Measurements from ENCODE around the gene PCED1A. TPM values are rescaled to one million over a fixed set of nuclear protein-coding genes. Genes with fewer than 3 reads are reported as not detected.

Gene PCED1A
- total and polyA plus RNA-seq, 4 donors: 6.8 to 13.4 (median 13.0) TPM

GRCh38 chr20:2807019-2807418 lies 33.4 kb downstream of the PCED1A start:
- H3K9me3 ChIP-seq (ENCODE audit: control insufficient read depth in 4 of 4, low read length in 3 of 4): no peaks in the 10 kb centered on the region
- DNase-seq (ENCODE audit: low spot score): no peak
- no peak overlapping the region for H3K27ac ChIP-seq (ENCODE audit: low read depth in 1 of 2, low read length in 2 of 2)
- no peak overlapping the region for H3K4me3 ChIP-seq (ENCODE audit: low read depth in 1 of 3, low read length in 3 of 3)
- no peak overlapping the region for H3K9ac ChIP-seq (ENCODE audit: low read depth in 1 of 2, low read length in 2 of 2)
- H3K36me3 ChIP-seq (ENCODE audit: control insufficient read depth in 4 of 4, insufficient read depth in 3 of 4, low read depth in 1 of 4, low read length in 3 of 4): no peaks in the 10 kb centered on the region
- H3K4me1 ChIP-seq (ENCODE audit: control insufficient read depth in 4 of 4, insufficient read depth in 4 of 4, low read length in 3 of 4): peaks cover 0 to 7% (median 5%) of the 10 kb centered on the region in 4 donors
- TF ChIP-seq JUND (IDR thresholded peaks at IDR 0.05): no peak
- TF ChIP-seq ATF3 (IDR thresholded peaks at IDR 0.05): no peak
- TF ChIP-seq, protein P1, sequence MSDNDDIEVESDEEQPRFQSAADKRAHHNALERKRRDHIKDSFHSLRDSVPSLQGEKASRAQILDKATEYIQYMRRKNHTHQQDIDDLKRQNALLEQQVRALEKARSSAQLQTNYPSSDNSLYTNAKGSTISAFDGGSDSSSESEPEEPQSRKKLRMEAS (IDR thresholded peaks at IDR 0.05): no peak
- TF ChIP-seq EGR1 (IDR thresholded peaks at IDR 0.05; ENCODE audit: low read depth in 2 of 2): no peak
- no peak for TF ChIP-seq RXRA (IDR thresholded peaks at IDR 0.05)
- TF ChIP-seq NR2F2 (IDR thresholded peaks at IDR 0.05): no peak
- TF ChIP-seq HNF4G (IDR thresholded peaks at IDR 0.05): no peak
- no peak for TF ChIP-seq SP1 (IDR thresholded peaks at IDR 0.05)
- TF ChIP-seq TAF1 (conservative IDR thresholded peaks at IDR 0.05): no peak
- TF ChIP-seq, protein P2, sequence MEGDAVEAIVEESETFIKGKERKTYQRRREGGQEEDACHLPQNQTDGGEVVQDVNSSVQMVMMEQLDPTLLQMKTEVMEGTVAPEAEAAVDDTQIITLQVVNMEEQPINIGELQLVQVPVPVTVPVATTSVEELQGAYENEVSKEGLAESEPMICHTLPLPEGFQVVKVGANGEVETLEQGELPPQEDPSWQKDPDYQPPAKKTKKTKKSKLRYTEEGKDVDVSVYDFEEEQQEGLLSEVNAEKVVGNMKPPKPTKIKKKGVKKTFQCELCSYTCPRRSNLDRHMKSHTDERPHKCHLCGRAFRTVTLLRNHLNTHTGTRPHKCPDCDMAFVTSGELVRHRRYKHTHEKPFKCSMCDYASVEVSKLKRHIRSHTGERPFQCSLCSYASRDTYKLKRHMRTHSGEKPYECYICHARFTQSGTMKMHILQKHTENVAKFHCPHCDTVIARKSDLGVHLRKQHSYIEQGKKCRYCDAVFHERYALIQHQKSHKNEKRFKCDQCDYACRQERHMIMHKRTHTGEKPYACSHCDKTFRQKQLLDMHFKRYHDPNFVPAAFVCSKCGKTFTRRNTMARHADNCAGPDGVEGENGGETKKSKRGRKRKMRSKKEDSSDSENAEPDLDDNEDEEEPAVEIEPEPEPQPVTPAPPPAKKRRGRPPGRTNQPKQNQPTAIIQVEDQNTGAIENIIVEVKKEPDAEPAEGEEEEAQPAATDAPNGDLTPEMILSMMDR (IDR thresholded peaks at IDR 0.05; ENCODE audit: low read depth, low read length, missing input control): no peak
- no peak for TF ChIP-seq GABPA (IDR thresholded peaks at IDR 0.05 in 1 of 2, conservative IDR thresholded peaks at IDR 0.05 in 1 of 2)
- TF ChIP-seq, protein P3, sequence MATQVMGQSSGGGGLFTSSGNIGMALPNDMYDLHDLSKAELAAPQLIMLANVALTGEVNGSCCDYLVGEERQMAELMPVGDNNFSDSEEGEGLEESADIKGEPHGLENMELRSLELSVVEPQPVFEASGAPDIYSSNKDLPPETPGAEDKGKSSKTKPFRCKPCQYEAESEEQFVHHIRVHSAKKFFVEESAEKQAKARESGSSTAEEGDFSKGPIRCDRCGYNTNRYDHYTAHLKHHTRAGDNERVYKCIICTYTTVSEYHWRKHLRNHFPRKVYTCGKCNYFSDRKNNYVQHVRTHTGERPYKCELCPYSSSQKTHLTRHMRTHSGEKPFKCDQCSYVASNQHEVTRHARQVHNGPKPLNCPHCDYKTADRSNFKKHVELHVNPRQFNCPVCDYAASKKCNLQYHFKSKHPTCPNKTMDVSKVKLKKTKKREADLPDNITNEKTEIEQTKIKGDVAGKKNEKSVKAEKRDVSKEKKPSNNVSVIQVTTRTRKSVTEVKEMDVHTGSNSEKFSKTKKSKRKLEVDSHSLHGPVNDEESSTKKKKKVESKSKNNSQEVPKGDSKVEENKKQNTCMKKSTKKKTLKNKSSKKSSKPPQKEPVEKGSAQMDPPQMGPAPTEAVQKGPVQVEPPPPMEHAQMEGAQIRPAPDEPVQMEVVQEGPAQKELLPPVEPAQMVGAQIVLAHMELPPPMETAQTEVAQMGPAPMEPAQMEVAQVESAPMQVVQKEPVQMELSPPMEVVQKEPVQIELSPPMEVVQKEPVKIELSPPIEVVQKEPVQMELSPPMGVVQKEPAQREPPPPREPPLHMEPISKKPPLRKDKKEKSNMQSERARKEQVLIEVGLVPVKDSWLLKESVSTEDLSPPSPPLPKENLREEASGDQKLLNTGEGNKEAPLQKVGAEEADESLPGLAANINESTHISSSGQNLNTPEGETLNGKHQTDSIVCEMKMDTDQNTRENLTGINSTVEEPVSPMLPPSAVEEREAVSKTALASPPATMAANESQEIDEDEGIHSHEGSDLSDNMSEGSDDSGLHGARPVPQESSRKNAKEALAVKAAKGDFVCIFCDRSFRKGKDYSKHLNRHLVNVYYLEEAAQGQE (IDR thresholded peaks at IDR 0.05): no peak
- H3K27me3 ChIP-seq (ENCODE audit: control insufficient read depth in 4 of 4, insufficient read depth in 4 of 4, low read length in 3 of 4): peaks cover 4 to 16% (median 6%) of the 10 kb centered on the region in 4 donors
- 77% methylated on average over 4 of the region's 4 CpGs for WGBS

- DNase-seq (ENCODE audit: low spot score): no peak
- WGBS: 32% methylated on average over 4 of the region's 4 CpGs
- no peak overlapping the region for H3K9ac ChIP-seq (ENCODE audit: low read depth in 1 of 2, low read length in 2 of 2)
- no peak overlapping the region for H3K27ac ChIP-seq (ENCODE audit: low read depth in 1 of 2, low read length in 2 of 2)
- peaks cover 4 to 16% (median 8%) of the 10 kb centered on the region in 4 donors for H3K27me3 ChIP-seq (ENCODE audit: control insufficient read depth in 4 of 4, insufficient read depth in 4 of 4, low read length in 3 of 4)
- TF ChIP-seq, protein P1 (IDR thresholded peaks at IDR 0.05): no peak
- TF ChIP-seq HNF4A (conservative IDR thresholded peaks at IDR 0.05) (peak; percentile 46 to 49), NR2F2 (IDR thresholded peaks at IDR 0.05) (no peak), ATF3 (IDR thresholded peaks at IDR 0.05) (no peak)
- TF ChIP-seq, protein P4, sequence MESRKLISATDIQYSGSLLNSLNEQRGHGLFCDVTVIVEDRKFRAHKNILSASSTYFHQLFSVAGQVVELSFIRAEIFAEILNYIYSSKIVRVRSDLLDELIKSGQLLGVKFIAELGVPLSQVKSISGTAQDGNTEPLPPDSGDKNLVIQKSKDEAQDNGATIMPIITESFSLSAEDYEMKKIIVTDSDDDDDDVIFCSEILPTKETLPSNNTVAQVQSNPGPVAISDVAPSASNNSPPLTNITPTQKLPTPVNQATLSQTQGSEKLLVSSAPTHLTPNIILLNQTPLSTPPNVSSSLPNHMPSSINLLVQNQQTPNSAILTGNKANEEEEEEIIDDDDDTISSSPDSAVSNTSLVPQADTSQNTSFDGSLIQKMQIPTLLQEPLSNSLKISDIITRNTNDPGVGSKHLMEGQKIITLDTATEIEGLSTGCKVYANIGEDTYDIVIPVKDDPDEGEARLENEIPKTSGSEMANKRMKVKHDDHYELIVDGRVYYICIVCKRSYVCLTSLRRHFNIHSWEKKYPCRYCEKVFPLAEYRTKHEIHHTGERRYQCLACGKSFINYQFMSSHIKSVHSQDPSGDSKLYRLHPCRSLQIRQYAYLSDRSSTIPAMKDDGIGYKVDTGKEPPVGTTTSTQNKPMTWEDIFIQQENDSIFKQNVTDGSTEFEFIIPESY (IDR thresholded peaks at IDR 0.05): no peak
- TF ChIP-seq, protein P2 (IDR thresholded peaks at IDR 0.05; ENCODE audit: low read depth, low read length, missing input control): no peak
- TF ChIP-seq, protein P3 (IDR thresholded peaks at IDR 0.05): no peak
- peaks cover 0 to 2% (median 0%) of the 10 kb centered on the region in 4 donors for H3K36me3 ChIP-seq (ENCODE audit: control insufficient read depth in 4 of 4, insufficient read depth in 3 of 4, low read depth in 1 of 4, low read length in 3 of 4)
- H3K9me3 ChIP-seq (ENCODE audit: control insufficient read depth in 4 of 4, low read length in 3 of 4): peaks cover 1 to 3% (median 2%) of the 10 kb centered on the region in 4 donors
- H3K4me1 ChIP-seq (ENCODE audit: control insufficient read depth in 4 of 4, insufficient read depth in 4 of 4, low read length in 3 of 4): peaks cover 0 to 7% (median 5%) of the 10 kb centered on the region in 4 donors
- no peak overlapping the region for H3K4me3 ChIP-seq (ENCODE audit: low read depth in 1 of 3, low read length in 3 of 3)
Measured at GRCh38 chr20:2806351-2806701, 34.1 kb downstream of the PCED1A start.

Data from liver (tissue), 9 donors.